ENCODE results near the gene AAK1.
"Not testable (repeated sequence)": the region's sequence is repeated elsewhere in the genome, so short reads cannot be mapped to it uniquely, and the experiment has no call there.

Gene AAK1

DNA sequence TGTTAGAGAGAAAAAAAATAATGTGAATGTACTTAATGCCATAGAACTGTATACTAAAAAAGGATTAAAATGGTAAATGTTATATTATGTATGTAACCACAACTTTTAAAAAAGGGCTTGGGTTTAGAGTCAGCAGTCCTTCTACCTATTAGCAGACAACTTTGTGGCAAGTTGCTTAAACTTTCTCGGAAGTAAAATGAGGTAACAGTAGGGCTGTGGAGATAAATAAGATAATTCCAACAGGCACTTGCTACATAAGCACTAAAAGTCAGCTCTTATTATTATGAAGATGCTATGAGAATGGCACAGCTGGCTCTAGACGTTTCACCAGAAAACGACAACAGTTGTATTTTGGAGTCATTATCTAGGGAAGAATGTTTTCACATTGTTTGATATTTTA, 31.3 kb downstream of the AAK1 start:
- Histone ChIP-seq H3K4me3 (ENCODE audit: insufficient read depth, low read length, poor library complexity, severe bottlenecking) (no peak overlapping the region), H2AFZ (ENCODE audit: low read depth, low read length, severe bottlenecking) (no peak overlapping the region), H4K20me1 (ENCODE audit: low read depth, low read length) (no peaks in the 10 kb centered on the region), H3K79me2 (ENCODE audit: insufficient read depth, low read length) (no peaks in the 10 kb centered on the region), H3K9me2 (replicated peaks; ENCODE audit: insufficient read depth, low read length) (no peaks in the 10 kb centered on the region), H3K36me3 (ENCODE audit: low read length) (no peaks in the 10 kb centered on the region), H3K4me2 (ENCODE audit: low read depth, low read length, poor library complexity, severe bottlenecking) (no peak overlapping the region), H3F3A (ENCODE audit: insufficient read depth) (no peaks in the 10 kb centered on the region), H3K9ac (ENCODE audit: low read length) (no peak overlapping the region), H3K27me3 (ENCODE audit: low read length) (no peaks in the 10 kb centered on the region), H3K27ac (ENCODE audit: low read depth, low read length) (no peak overlapping the region), H3K9me3 (ENCODE audit: insufficient read depth, low read length) (0 out of 2 replicates have a peak, but pooled peaks cover 6% of the 10 kb centered on the region)
- TF ChIP-seq EZH2phosphoT487 (conservative IDR thresholded peaks at IDR 0.05; ENCODE audit: low read length): no peak
- TF ChIP-seq, protein P1, sequence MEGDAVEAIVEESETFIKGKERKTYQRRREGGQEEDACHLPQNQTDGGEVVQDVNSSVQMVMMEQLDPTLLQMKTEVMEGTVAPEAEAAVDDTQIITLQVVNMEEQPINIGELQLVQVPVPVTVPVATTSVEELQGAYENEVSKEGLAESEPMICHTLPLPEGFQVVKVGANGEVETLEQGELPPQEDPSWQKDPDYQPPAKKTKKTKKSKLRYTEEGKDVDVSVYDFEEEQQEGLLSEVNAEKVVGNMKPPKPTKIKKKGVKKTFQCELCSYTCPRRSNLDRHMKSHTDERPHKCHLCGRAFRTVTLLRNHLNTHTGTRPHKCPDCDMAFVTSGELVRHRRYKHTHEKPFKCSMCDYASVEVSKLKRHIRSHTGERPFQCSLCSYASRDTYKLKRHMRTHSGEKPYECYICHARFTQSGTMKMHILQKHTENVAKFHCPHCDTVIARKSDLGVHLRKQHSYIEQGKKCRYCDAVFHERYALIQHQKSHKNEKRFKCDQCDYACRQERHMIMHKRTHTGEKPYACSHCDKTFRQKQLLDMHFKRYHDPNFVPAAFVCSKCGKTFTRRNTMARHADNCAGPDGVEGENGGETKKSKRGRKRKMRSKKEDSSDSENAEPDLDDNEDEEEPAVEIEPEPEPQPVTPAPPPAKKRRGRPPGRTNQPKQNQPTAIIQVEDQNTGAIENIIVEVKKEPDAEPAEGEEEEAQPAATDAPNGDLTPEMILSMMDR (IDR thresholded peaks at IDR 0.05; ENCODE audit: insufficient read depth, low read length, poor library complexity, severe bottlenecking): no peak

DNA sequence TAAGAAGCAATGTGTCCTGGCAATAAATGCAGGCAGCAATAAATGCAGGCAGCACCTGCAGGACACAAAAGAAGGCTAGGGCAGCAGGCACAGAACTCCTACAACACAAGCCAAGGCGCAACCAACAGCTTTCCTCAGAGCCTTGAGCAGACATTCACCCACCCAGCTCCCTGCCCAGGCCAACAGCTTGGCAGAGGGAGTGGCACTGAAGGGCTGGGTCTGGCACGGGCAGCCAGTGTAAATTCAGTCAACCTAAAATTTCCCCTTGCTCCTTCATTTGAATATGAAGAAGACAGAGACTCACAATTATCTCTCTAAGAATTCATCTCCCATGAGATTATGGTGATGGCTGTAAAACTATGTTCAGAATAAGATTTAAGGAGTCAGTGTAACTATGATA, 35.4 kb downstream of the AAK1 start:
- H3K9ac ChIP-seq (ENCODE audit: low read length): no peak overlapping the region
- H3K79me2 ChIP-seq (ENCODE audit: insufficient read depth, low read length): no peaks in the 10 kb centered on the region

DNA sequence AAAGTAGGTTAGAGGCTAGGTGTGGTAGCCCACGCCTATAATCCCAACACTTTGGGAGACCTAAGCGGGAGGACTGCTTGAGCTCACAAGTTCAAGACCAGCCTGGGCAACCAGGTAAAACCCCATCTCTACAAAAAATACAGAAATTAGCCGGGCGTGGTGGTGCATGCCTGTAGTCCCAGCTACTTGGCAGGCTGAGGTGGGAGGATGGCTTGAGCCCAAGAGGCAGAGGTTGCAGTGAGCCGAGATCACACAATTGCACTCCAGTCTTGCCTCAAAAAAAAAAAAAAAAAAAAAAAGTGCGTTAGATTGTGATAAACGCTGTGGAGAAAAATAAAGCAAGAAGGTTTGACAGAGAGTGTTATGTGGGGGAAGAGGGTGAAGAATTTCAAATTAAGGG, 36.8 kb downstream of the AAK1 start:
- H3K9me2 ChIP-seq (replicated peaks; ENCODE audit: insufficient read depth, low read length); H4K20me1 ChIP-seq (ENCODE audit: low read depth, low read length); H3K4me2 ChIP-seq (ENCODE audit: low read depth, low read length, poor library complexity, severe bottlenecking); H3K9ac ChIP-seq (ENCODE audit: low read length); H3K27me3 ChIP-seq (ENCODE audit: low read length); H2AFZ ChIP-seq (ENCODE audit: low read depth, low read length, severe bottlenecking); H3K9me3 ChIP-seq (ENCODE audit: insufficient read depth, low read length); H3K4me3 ChIP-seq (ENCODE audit: insufficient read depth, low read length, poor library complexity, severe bottlenecking); H3F3A ChIP-seq (ENCODE audit: insufficient read depth); H3K79me2 ChIP-seq (ENCODE audit: insufficient read depth, low read length); H3K27ac ChIP-seq (ENCODE audit: low read depth, low read length); H3K36me3 ChIP-seq (ENCODE audit: low read length): not testable (repeated sequence)

More for the DNA sequence above, 35.4 kb downstream of the AAK1 start:
- no peaks in the 10 kb centered on the region for H4K20me1 ChIP-seq (ENCODE audit: low read depth, low read length)
- H3K9me3 ChIP-seq (ENCODE audit: insufficient read depth, low read length): 0 out of 2 replicates have a peak, but pooled peaks cover 6% of the 10 kb centered on the region
- no peak overlapping the region for H3K4me3 ChIP-seq (ENCODE audit: insufficient read depth, low read length, poor library complexity, severe bottlenecking)
- no peak overlapping the region for H3K27ac ChIP-seq (ENCODE audit: low read depth, low read length)
- H3K4me2 ChIP-seq (ENCODE audit: low read depth, low read length, poor library complexity, severe bottlenecking): no peak overlapping the region
- H2AFZ ChIP-seq (ENCODE audit: low read depth, low read length, severe bottlenecking): no peak overlapping the region
- no peak for TF ChIP-seq EZH2phosphoT487 (conservative IDR thresholded peaks at IDR 0.05; ENCODE audit: low read length)
- TF ChIP-seq, protein P1 (IDR thresholded peaks at IDR 0.05; ENCODE audit: insufficient read depth, low read length, poor library complexity, severe bottlenecking): no peak
- H3K27me3 ChIP-seq (ENCODE audit: low read length): no peaks in the 10 kb centered on the region
- H3K9me2 ChIP-seq (replicated peaks; ENCODE audit: insufficient read depth, low read length): no peaks in the 10 kb centered on the region
- no peaks in the 10 kb centered on the region for H3K36me3 ChIP-seq (ENCODE audit: low read length)
- no peaks in the 10 kb centered on the region for H3F3A ChIP-seq (ENCODE audit: insufficient read depth)

DNA sequence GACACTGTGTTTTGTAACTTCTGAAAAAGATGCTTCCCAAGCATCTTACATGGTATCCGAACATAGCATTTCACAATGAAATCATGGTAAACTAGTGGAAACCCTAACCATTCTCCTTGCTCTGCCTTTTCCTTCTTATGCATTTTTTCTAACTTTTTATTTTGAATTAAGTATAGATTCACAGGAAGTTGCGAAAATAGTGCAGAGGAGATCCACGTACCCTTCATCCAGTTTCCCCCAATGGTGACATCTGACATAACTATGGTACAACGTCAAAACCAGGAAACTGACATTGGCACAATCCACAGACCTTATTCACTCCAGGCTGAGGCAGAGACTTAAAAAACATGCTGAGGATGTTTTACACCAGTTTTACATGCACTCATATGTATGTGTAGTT, 38.3 kb downstream of the AAK1 start:
- no peak overlapping the region for H3K4me2 ChIP-seq (ENCODE audit: low read depth, low read length, poor library complexity, severe bottlenecking)
- 0 out of 2 replicates have a peak, but pooled peaks cover 3% of the 10 kb centered on the region for H3K36me3 ChIP-seq (ENCODE audit: low read length)
- H3F3A ChIP-seq (ENCODE audit: insufficient read depth): no peaks in the 10 kb centered on the region
- TF ChIP-seq, protein P1 (IDR thresholded peaks at IDR 0.05; ENCODE audit: insufficient read depth, low read length, poor library complexity, severe bottlenecking): no peak
- TF ChIP-seq EZH2phosphoT487 (conservative IDR thresholded peaks at IDR 0.05; ENCODE audit: low read length): no peak
- H3K9me2 ChIP-seq (replicated peaks; ENCODE audit: insufficient read depth, low read length): no peaks in the 10 kb centered on the region
- no peak overlapping the region for H3K4me3 ChIP-seq (ENCODE audit: insufficient read depth, low read length, poor library complexity, severe bottlenecking)
- H3K27me3 ChIP-seq (ENCODE audit: low read length): no peaks in the 10 kb centered on the region
- no peaks in the 10 kb centered on the region for H4K20me1 ChIP-seq (ENCODE audit: low read depth, low read length)
- H3K27ac ChIP-seq (ENCODE audit: low read depth, low read length): no peak overlapping the region
- H3K79me2 ChIP-seq (ENCODE audit: insufficient read depth, low read length): no peaks in the 10 kb centered on the region
- H3K9ac ChIP-seq (ENCODE audit: low read length): no peak overlapping the region
- H3K9me3 ChIP-seq (ENCODE audit: insufficient read depth, low read length): 0 out of 2 replicates have a peak, but pooled peaks cover 4% of the 10 kb centered on the region
- no peak overlapping the region for H2AFZ ChIP-seq (ENCODE audit: low read depth, low read length, severe bottlenecking)
